ENCODE results near the gene TM4SF18.

The TM4SF18 gene

GRCh38 chr3:149327156-149327555 is 6.3 kb downstream of the TM4SF18 start:
- H3K4me3 ChIP-seq (ENCODE audit: low read length): no peak overlapping the region
- TF ChIP-seq CTCF (IDR thresholded peaks at IDR 0.05; ENCODE audit: insufficient read depth, low read depth, low read length, missing control alignments): no peak
- DNase-seq (ENCODE audit: low read depth): no peak

- no peak for DNase-seq (ENCODE audit: low read depth)
- no peak for TF ChIP-seq CTCF (IDR thresholded peaks at IDR 0.05; ENCODE audit: insufficient read depth, low read depth, low read length, missing control alignments)
- no peak overlapping the region for H3K4me3 ChIP-seq (ENCODE audit: low read length)
Measured at GRCh38 chr3:149325581-149325980, 7.9 kb downstream of the TM4SF18 start.

GRCh38 chr3:149324332-149324731 is 9.1 kb downstream of the TM4SF18 start:
- TF ChIP-seq CTCF (IDR thresholded peaks at IDR 0.05; ENCODE audit: insufficient read depth, low read depth, low read length, missing control alignments): no peak
- DNase-seq (ENCODE audit: low read depth): no peak
- no peak overlapping the region for H3K4me3 ChIP-seq (ENCODE audit: low read length)

GRCh38 chr3:149321640-149322039 is 11.8 kb downstream of the TM4SF18 start:
- no peak for DNase-seq (ENCODE audit: low read depth)
- H3K4me3 ChIP-seq (ENCODE audit: low read length): no peak overlapping the region
- TF ChIP-seq CTCF (IDR thresholded peaks at IDR 0.05; ENCODE audit: insufficient read depth, low read depth, low read length, missing control alignments): no peak

- TF ChIP-seq CTCF (IDR thresholded peaks at IDR 0.05; ENCODE audit: insufficient read depth, low read depth, low read length, missing control alignments): no peak
- no peak for DNase-seq (ENCODE audit: low read depth)
Measured at GRCh38 chr3:149321136-149321535, 12.3 kb downstream of the TM4SF18 start.

GRCh38 chr3:149319750-149320149 is 13.7 kb downstream of the TM4SF18 start:
- TF ChIP-seq CTCF (IDR thresholded peaks at IDR 0.05; ENCODE audit: insufficient read depth, low read depth, low read length, missing control alignments): no peak
- no peak overlapping the region for H3K4me3 ChIP-seq (ENCODE audit: low read length)
- DNase-seq (ENCODE audit: low read depth): no peak

More at GRCh38 chr3:149321136-149321535, 12.3 kb downstream of the TM4SF18 start:
- no peak overlapping the region for H3K4me3 ChIP-seq (ENCODE audit: low read length)

GRCh38 chr3:149317072-149317471 is 16.4 kb downstream of the TM4SF18 start:
- no peak overlapping the region for H3K4me3 ChIP-seq (ENCODE audit: low read length)
- no peak for DNase-seq (ENCODE audit: low read depth)
- TF ChIP-seq CTCF (IDR thresholded peaks at IDR 0.05; ENCODE audit: insufficient read depth, low read depth, low read length, missing control alignments): no peak
